ENCODE measurements around the gene FGF12. TPM values are rescaled to one million over a fixed set of nuclear protein-coding genes. Genes with fewer than 3 reads are reported as not detected.

FGF12 gene
- total and polyA plus RNA-seq, 7 donors: 0.25 to 0.87 (median 0.71) TPM

DNA sequence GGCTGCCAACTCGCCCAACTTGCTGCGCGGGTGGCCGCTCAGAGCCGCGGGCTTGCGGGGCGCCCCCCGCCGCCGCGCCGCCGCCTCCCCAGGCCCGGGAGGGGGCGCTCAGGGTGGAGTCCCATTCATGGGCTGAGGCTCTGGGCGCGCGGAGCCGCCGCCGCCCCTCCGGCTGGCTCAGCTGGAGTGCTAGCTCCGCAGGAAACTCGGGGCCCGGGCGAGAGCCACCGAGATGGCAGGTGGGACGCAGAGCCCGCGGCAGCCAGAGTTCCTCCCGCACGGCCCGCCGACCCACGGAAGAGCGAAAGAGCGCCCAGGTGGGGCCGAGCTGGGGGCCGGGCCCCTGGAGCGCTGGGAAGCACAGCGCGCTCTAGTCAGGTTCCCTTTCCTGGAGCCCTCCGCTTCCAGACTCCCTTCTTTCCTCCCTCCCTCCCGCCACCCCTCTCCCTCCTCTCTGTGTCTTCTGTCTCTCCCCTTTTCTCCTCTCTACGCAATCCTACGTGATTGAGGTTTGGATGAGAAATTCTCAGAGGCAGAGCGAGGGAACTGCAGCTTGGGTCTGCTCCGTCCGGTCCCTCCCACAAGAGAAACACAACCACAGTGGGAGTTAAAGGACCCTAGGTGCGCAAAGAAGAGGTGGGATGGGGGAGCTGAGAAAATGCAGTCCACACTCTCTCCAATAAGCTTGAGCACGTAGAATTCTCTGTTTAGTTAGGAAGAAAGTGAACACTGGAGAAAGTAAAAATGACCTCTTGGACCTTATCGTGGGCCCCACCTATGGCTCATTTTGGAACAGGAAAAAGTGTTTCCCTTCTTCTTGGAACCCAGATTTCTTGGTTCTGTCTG is 317.3 kb downstream of the FGF12 start:
- ATAC-seq: peak in 3 of 4 donors; percentile 17 to 36 (median 24)
- intact Hi-C loops (cut with DNase I): no loop called here
- Histone ChIP-seq H3K4me1 (no peaks in the 10 kb centered on the region), H3K27ac (peak overlapping the region; percentile 63), H3K36me3 (ENCODE audit: insufficient read depth in 1 of 2, low read depth in 1 of 2) (no peaks in the 10 kb centered on the region), H3K9me3 (no peaks in the 10 kb centered on the region), H3K27me3 (ENCODE audit: insufficient read depth in 3 of 3, low read length in 2 of 3) (peaks cover 0 to 49% (median 7%) of the 10 kb centered on the region in 3 donors), H3K4me3 (peak overlapping the region; percentile 70)
- WGBS, 3 donors: 2 to 5% (median 5%) methylated on average over 30 to 52 of the region's 53 CpGs
- TF ChIP-seq, protein P1, sequence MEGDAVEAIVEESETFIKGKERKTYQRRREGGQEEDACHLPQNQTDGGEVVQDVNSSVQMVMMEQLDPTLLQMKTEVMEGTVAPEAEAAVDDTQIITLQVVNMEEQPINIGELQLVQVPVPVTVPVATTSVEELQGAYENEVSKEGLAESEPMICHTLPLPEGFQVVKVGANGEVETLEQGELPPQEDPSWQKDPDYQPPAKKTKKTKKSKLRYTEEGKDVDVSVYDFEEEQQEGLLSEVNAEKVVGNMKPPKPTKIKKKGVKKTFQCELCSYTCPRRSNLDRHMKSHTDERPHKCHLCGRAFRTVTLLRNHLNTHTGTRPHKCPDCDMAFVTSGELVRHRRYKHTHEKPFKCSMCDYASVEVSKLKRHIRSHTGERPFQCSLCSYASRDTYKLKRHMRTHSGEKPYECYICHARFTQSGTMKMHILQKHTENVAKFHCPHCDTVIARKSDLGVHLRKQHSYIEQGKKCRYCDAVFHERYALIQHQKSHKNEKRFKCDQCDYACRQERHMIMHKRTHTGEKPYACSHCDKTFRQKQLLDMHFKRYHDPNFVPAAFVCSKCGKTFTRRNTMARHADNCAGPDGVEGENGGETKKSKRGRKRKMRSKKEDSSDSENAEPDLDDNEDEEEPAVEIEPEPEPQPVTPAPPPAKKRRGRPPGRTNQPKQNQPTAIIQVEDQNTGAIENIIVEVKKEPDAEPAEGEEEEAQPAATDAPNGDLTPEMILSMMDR (IDR thresholded peaks at IDR 0.05): no peak
- peak in 1 of 2 donors; percentile 45 for DNase-seq

- TF ChIP-seq, protein P1 (IDR thresholded peaks at IDR 0.05): no peak
- Histone ChIP-seq H3K27me3 (ENCODE audit: insufficient read depth in 3 of 3, low read length in 2 of 3) (peaks cover 0 to 49% (median 7%) of the 10 kb centered on the region in 3 donors), H3K4me1 (no peaks in the 10 kb centered on the region), H3K9me3 (no peaks in the 10 kb centered on the region), H3K36me3 (ENCODE audit: insufficient read depth in 1 of 2, low read depth in 1 of 2) (no peaks in the 10 kb centered on the region), H3K4me3 (peak overlapping the region; percentile 70), H3K27ac (peak overlapping the region; percentile 63)
- 0 to 1% (median 1%) methylated on average over 45 to 61 of the region's 61 CpGs for whole genome bisulfite sequencing, 3 donors
- intact Hi-C loops (cut with DNase I): no loop called here
- peak; percentile 44 to 78 (median 70) for ATAC-seq
- DNase-seq: peak; percentile 39 to 65
These were observed 318.0 kb downstream of the FGF12 start for GRCh38 chr3:192409201-192409837.

- DNase-seq (peak; percentile 11 to 34), ATAC-seq (peak in 1 of 4 donors; percentile 41)
- TF ChIP-seq, protein P1 (IDR thresholded peaks at IDR 0.05): no peak
- peaks cover 0 to 49% (median 7%) of the 10 kb centered on the region in 3 donors for H3K27me3 ChIP-seq (ENCODE audit: insufficient read depth in 3 of 3, low read length in 2 of 3)
- no peaks in the 10 kb centered on the region for H3K4me1 ChIP-seq
- H3K36me3 ChIP-seq (ENCODE audit: insufficient read depth in 1 of 2, low read depth in 1 of 2): no peaks in the 10 kb centered on the region
- 0 to 1% (median 1%) methylated on average over 41 of the region's 41 CpGs for WGBS, 3 donors
- no peaks in the 10 kb centered on the region for H3K9me3 ChIP-seq
- no peak overlapping the region for H3K27ac ChIP-seq
- H3K4me3 ChIP-seq: peak overlapping the region; percentile 70
- intact Hi-C loops (cut with DNase I): no loop called here
These were observed 318.6 kb downstream of the FGF12 start for GRCh38 chr3:192408647-192409200.

DNA sequence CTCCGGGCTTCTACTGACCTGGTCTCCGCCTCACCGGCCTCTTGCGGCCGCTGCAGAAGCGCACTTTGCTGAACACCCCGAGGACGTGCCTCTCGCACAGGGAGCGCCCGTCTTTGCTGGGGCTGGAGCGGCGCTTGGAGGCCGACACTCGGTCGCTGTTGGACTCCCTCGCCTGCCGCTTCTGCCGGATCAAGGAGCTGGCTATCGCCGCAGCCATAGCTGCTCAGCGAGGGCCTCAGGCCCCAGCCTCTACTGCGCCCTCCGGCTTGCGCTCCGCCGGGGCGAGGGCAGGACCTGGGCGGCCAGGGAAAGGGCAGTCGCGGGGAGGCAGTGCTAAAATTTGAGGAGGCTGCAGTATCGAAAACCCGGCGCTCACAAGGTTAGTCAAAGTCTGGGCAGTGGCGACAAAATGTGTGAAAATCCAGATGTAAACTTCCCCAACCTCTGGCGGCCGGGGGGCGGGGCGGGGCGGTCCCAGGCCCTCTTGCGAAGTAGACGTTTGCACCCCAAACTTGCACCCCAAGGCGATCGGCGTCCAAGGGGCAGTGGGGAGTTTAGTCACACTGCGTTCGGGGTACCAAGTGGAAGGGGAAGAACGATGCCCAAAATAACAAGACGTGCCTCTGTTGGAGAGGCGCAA is 319.2 kb downstream of the FGF12 start:
- intact Hi-C loops (cut with DNase I): no loop called here
- H3K4me3 ChIP-seq: peak overlapping the region; percentile 70
- DNase-seq (peak; percentile 13 to 56), ATAC-seq (peak in 1 of 4 donors; percentile 32)
- H3K27me3 ChIP-seq (ENCODE audit: insufficient read depth in 3 of 3, low read length in 2 of 3): peaks cover 0 to 49% (median 7%) of the 10 kb centered on the region in 3 donors
- TF ChIP-seq, protein P1 (IDR thresholded peaks at IDR 0.05): no peak
- H3K9me3 ChIP-seq: no peaks in the 10 kb centered on the region
- WGBS, 3 donors: 2 to 6% (median 3%) methylated on average over 49 to 50 of the region's 50 CpGs
- H3K27ac ChIP-seq: no peak overlapping the region
- no peaks in the 10 kb centered on the region for H3K4me1 ChIP-seq
- no peaks in the 10 kb centered on the region for H3K36me3 ChIP-seq (ENCODE audit: insufficient read depth in 1 of 2, low read depth in 1 of 2)

Measured in psoas muscle (tissue), 8 donors.